Naive B cell (primary cell): ENCODE measurements around the gene PCNX4. TPM values are rescaled to one million over a fixed set of nuclear protein-coding genes. Genes with fewer than 3 reads are reported as not detected.

Experiments
- polyA plus RNA-seq, 6 donors: library from polyadenylated mRNA; unstranded; fragments of 300-500 nt; fragmentation: Illumina TruSeq; gene quantifications; one replicate each; pipeline ENCODE4 v1.2.3, GENCODE V29; 2021; ENCODE audit warnings: low read depth in 6 of 6

Gene PCNX4
- polyA plus RNA-seq, 6 donors from 2014 or later, result 11.3 to 26.1 (median 24.5) TPM

Other genes starting within 250 kb of the PCNX4 start
- gene RTN1, start 221.1 kb upstream of the PCNX4 start, polyA plus RNA-seq, result under 1 TPM in 3 of 6 donors, not detected in 3; 0.09 to 0.77 (median 0.17) TPM
- gene LRRC9, start 171.8 kb upstream of the PCNX4 start, polyA plus RNA-seq, result not detected
- 100 to 1,000 TPM; 111 to 186 (median 139) TPM for gene DHRS7, start 73.5 kb downstream of the PCNX4 start, polyA plus RNA-seq
- 10 to 100 TPM; 16.4 to 30.5 (median 17.2) TPM for gene PPM1A, start 157.3 kb downstream of the PCNX4 start, polyA plus RNA-seq